GM12878 (cell line): ENCODE results near the gene TMEM236. TPM values are rescaled to one million over a fixed set of nuclear protein-coding genes. Genes with fewer than 3 reads are reported as not detected.

Experiments
- ATAC-seq: fragments of 200-7000 bp; cut with Tn5 transposase; 3 replicates; pipeline ENCODE4 v1.9.1; 2020; ENCODE audit warnings: mild to moderate bottlenecking, moderate library complexity
- BruUV-seq: library from RNA; stranded (reverse); fragments of 400-500 nt; replicated peaks from 2 replicates; lab custom pipeline; 2021; lab: Mats Ljungman, UMichigan
- CTCF ChIA-PET: fragments of 300-600 bp; sonication (Branson Sonifier 250); formaldehyde crosslinking; extraction: SDS; loops from one replicate; lab custom pipeline; 2021; ENCODE audit warnings: inconsistent platforms; lab: Yijun Ruan, JAX
- POLR2A ChIA-PET: fragments of 350-600 bp; formaldehyde crosslinking; extraction: SDS; loops from one replicate; lab custom pipeline; 2021; ENCODE audit warnings: inconsistent platforms; lab: Charles Lee
- RAD21 ChIA-PET: fragments of 300-600 bp; sonication (Branson Sonifier 250); formaldehyde crosslinking; loops from one replicate; lab custom pipeline; 2023; ENCODE audit warnings: antibody characterized with exemption; ENCODE audit not compliant: unreplicated experiment; lab: Charles Lee
- SMC1A ChIA-PET: fragments of 300-600 bp; sonication (Branson Sonifier 250); formaldehyde crosslinking; loops from one replicate; lab custom pipeline; 2023; ENCODE audit not compliant: unreplicated experiment, uncharacterized antibody; lab: Charles Lee
- DNase-seq: peaks from one replicate; pipeline ENCODE4 v3.0.0-alpha.2; 2011; ENCODE audit warnings: low read depth, low spot score
- FAIRE-seq: peaks from 3 replicates; lab custom pipeline; 2011; peaks lifted over from hg19 to GRCh38; lab: Jason Lieb, UNC
- H2AFZ ChIP-seq: 2 replicates; pipeline ENCODE4 v1.6.0; 2011; ENCODE audit warnings: low read depth, low read length, control low read depth; ENCODE audit not compliant: control insufficient read depth
- H3K27ac ChIP-seq: 2 replicates; pipeline ENCODE4 v1.5.1; 2011; ENCODE audit warnings: control low read depth; ENCODE audit not compliant: control insufficient read depth, insufficient read depth
- H3K27me3 ChIP-seq, 2 experiments: replicated peaks in 1 of 2; 2 replicates each; pipeline versions ENCODE4 v1.6.0 to v1.6.1; 2011; ENCODE audit warnings: low read length in 1 of 2; ENCODE audit not compliant: control insufficient read depth in 2 of 2, insufficient read depth in 2 of 2
- H3K36me3 ChIP-seq, 2 experiments: 2 replicates each; pipeline ENCODE4 v1.5.1; 2011; ENCODE audit warnings: low read length in 1 of 2; ENCODE audit not compliant: control insufficient read depth in 2 of 2, insufficient read depth in 2 of 2
- H3K4me1 ChIP-seq: 2 replicates; pipeline ENCODE4 v1.6.1; 2011; ENCODE audit warnings: mild to moderate bottlenecking, low read length, moderate library complexity, mixed read lengths; ENCODE audit not compliant: control insufficient read depth, insufficient read depth
- H3K4me2 ChIP-seq: 2 replicates; pipeline ENCODE4 v1.6.0; 2011; ENCODE audit warnings: control low read depth; ENCODE audit not compliant: control insufficient read depth, insufficient read depth
- H3K4me3 ChIP-seq: fragments of 200-600 bp; sonication (generic); 2 replicates; pipeline ENCODE4 v1.5.1; 2016
- H3K79me2 ChIP-seq: 2 replicates; pipeline ENCODE4 v1.6.0; 2011; ENCODE audit warnings: low read length; ENCODE audit not compliant: control insufficient read depth, insufficient read depth
- H3K9ac ChIP-seq: 2 replicates; pipeline ENCODE4 v1.8.0; 2011; ENCODE audit warnings: low read length, control low read depth, mixed read lengths; ENCODE audit not compliant: control insufficient read depth, insufficient read depth
- H3K9me3 ChIP-seq: replicated peaks from 3 replicates; pipeline ENCODE4 v1.5.1; 2011; ENCODE audit warnings: mild to moderate bottlenecking, low read length; ENCODE audit not compliant: control insufficient read depth, insufficient read depth
- H4K20me1 ChIP-seq: 2 replicates; pipeline ENCODE4 v1.6.0; 2011; ENCODE audit not compliant: control insufficient read depth, insufficient read depth
- CHD2 ChIP-seq: IDR thresholded peaks from 2 replicates; pipeline ENCODE4 v1.6.1; 2011; ENCODE audit warnings: low read depth, low read length, improper control_type of control experiment, borderline replicate concordance
- E2F4 ChIP-seq: IDR thresholded peaks from 2 replicates; pipeline ENCODE4 v1.6.1; 2012; ENCODE audit warnings: low read depth, low read length, improper control_type of control experiment
- FOXM1 ChIP-seq: IDR thresholded peaks from 2 replicates; pipeline ENCODE4 v1.6.1; 2012; ENCODE audit warnings: low read depth, mild to moderate bottlenecking, inconsistent platforms, low read length, moderate library complexity
- NFXL1 ChIP-seq: fragments of 450-650 bp; IDR thresholded peaks from 2 replicates; pipeline ENCODE4 v1.6.1; 2017; ENCODE audit warnings: antibody characterized with exemption, mild to moderate bottlenecking, borderline replicate concordance
- PBX3 ChIP-seq: IDR thresholded peaks from 2 replicates; pipeline ENCODE4 v1.6.1; 2011; ENCODE audit warnings: mild to moderate bottlenecking, low read depth, low read length, moderate library complexity; ENCODE audit not compliant: insufficient replicate concordance
- POLR2A ChIP-seq: IDR thresholded peaks from 2 replicates; pipeline ENCODE4 v1.6.1; 2011; ENCODE audit warnings: low read depth, mild to moderate bottlenecking, low read length
- RBBP5 ChIP-seq: fragments of 200-600 bp; sonication (generic); conservative IDR thresholded peaks from 2 replicates; pipeline ENCODE4 v1.6.1; 2016
- SP1 ChIP-seq: IDR thresholded peaks from one replicate; pipeline ENCODE4 v1.6.1; 2011; ENCODE audit warnings: low read depth, low read length
- STAT1 ChIP-seq: fragments of 450-650 bp; conservative IDR thresholded peaks from 2 replicates; pipeline ENCODE4 v1.6.1; 2014; ENCODE audit warnings: antibody characterized with exemption, mild to moderate bottlenecking
- SUZ12 ChIP-seq: fragments of 200-600 bp; sonication (generic); IDR thresholded peaks from one replicate; pipeline ENCODE4 v1.6.1; 2018; ENCODE audit warnings: antibody characterized with exemption, mild to moderate bottlenecking; ENCODE audit not compliant: unreplicated experiment
- WGBS: methylation state at CpG from one replicate; pipeline ENCODE4 v1.1.6; 2016; ENCODE audit warnings: low lambda C conversion rate; ENCODE audit not compliant: insufficient replicate concordance, insufficient coverage; ENCODE audit errors: missing lambda C conversion rate; 5-methylcytosine and 5-hydroxymethylcytosine counted together
- in situ Hi-C: fragments of 300-500 bp; cut with MboI; formaldehyde crosslinking; loops from 9 replicates; pipeline ENCODE4 v1.14.3; 2018; ENCODE audit warnings: mixed read lengths
- intact Hi-C: fragments of 100-400 bp; cut with micrococcal nuclease; formaldehyde crosslinking; loops from one replicate; pipeline ENCODE4 v1.14.2; 2022; ENCODE audit not compliant: unreplicated experiment
- polyA plus RNA-seq, 11 experiments: library from polyadenylated mRNA; depleted of rRNA in 4 of 11; unstranded in 6 of 11; stranded (reverse) in 5 of 11; fragments of >200 nt; fragmentation: Nextera tagmentation in 4 of 11; fragmentation: Illumina TruSeq in 1 of 11; extraction: Ambion mirVana in 4 of 11; extraction: Trizol in 1 of 11; gene quantifications; 1 replicate in 1 of 11; 2 replicates in 10 of 11; pipeline versions ENCODE4 v1.2.1 to v1.2.3, GENCODE V29; 2011 to 2016; ENCODE audit warnings: inconsistent platforms in 2 of 11, missing spikeins in 2 of 11, low read depth in 1 of 11
- total RNA-seq, 4 experiments: library from RNA; depleted of rRNA in 3 of 4; stranded (reverse); fragments of >200 nt in 3 of 4; fragmentation: Illumina TruSeq in 1 of 4; extraction: Trizol in 1 of 4; gene quantifications; 2 replicates each; pipeline versions ENCODE4 v1.2.1 to v1.2.3, GENCODE V29; 2013 to 2021
- TF ChIP-seq, protein P1 (sequence below): IDR thresholded peaks from 2 replicates; pipeline ENCODE4 v1.6.1; 2012; ENCODE audit warnings: improper control_type of control experiment, low read depth, low read length; ENCODE audit not compliant: insufficient replicate concordance

The TMEM236 gene
- total and polyA plus RNA-seq, 10 of the 15 experiments (the other 5 are each of a cell fraction or from before 2014, with no cell fraction given) = 0.03 TPM; not detected in 9

DNA sequence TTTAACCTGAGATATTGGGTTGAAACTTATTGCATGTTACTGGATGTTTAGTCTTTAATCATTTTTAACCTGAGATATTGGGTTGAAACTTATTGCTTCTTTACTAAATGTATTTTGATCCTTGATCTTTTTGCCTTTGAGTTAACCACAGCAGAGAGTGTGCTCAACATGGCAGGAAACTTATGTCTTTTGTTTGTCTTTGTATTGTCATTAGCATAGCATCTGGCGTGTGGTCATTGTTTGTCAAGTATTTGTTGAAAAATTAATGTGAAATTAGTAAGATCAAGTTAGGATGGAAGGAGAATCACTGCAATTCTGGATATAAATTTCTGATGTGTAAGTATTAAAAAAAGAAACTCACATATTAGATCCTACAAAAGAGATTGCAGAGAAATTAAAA lies 65.3 kb downstream of the TMEM236 start:
- intact Hi-C loops (no loop called here), in situ Hi-C loops (no loop called here)
- DNase-seq (no peak), FAIRE-seq (no peak), ATAC-seq (no peak)
- H3K79me2 ChIP-seq = no peaks in the 10 kb centered on the region
- ChIA-PET SMC1A (no interaction called here), CTCF (no interaction called here), RAD21 (no interaction called here), POLR2A (no interaction called here)
- no peak overlapping the region for H3K27ac ChIP-seq
- H3K27me3 ChIP-seq = no peaks in the 10 kb centered on the region; a peak in 1 of 4 replicates
- H3K4me3 ChIP-seq = no peak overlapping the region
- H3K9ac ChIP-seq = no peak overlapping the region
- WGBS = 74% methylated on average over 1 of the region's 1 CpG
- no peaks in the 10 kb centered on the region for H3K9me3 ChIP-seq
- no peaks in the 10 kb centered on the region for H3K4me1 ChIP-seq
- BruUV-seq = no TSS peak
- H2AFZ ChIP-seq = no peak overlapping the region
- no peaks in the 10 kb centered on the region for H3K36me3 ChIP-seq
- no peaks in the 10 kb centered on the region for H4K20me1 ChIP-seq
- TF ChIP-seq POLR2A = no peak
- no peak for TF ChIP-seq CHD2
- TF ChIP-seq NFXL1 = no peak
- no peak for TF ChIP-seq RBBP5
- no peak for TF ChIP-seq E2F4
- no peak overlapping the region for H3K4me2 ChIP-seq

- RAD21 ChIA-PET = no interaction called here
- 2% methylated on average over 3 of the region's 3 CpGs for WGBS
- Histone ChIP-seq H3K27ac (no peak overlapping the region), H3K4me1 (no peaks in the 10 kb centered on the region), H3K36me3 (no peaks in the 10 kb centered on the region), H3K79me2 (no peaks in the 10 kb centered on the region), H3K4me3 (no peak overlapping the region), H2AFZ (no peak overlapping the region), H3K9me3 (no peaks in the 10 kb centered on the region), H4K20me1 (no peaks in the 10 kb centered on the region), H3K27me3 (no peaks in the 10 kb centered on the region; a peak in 1 of 4 replicates), H3K9ac (no peak overlapping the region), H3K4me2 (no peak overlapping the region)
- in situ Hi-C loops = no loop called here
- POLR2A ChIA-PET = no interaction called here
- SMC1A ChIA-PET = no interaction called here
- CTCF ChIA-PET = no interaction called here
- no peak for ATAC-seq
- FAIRE-seq = no peak
- no peak for DNase-seq
- no TSS peak for BruUV-seq
- intact Hi-C loops = no loop called here
- TF ChIP-seq, protein P1, sequence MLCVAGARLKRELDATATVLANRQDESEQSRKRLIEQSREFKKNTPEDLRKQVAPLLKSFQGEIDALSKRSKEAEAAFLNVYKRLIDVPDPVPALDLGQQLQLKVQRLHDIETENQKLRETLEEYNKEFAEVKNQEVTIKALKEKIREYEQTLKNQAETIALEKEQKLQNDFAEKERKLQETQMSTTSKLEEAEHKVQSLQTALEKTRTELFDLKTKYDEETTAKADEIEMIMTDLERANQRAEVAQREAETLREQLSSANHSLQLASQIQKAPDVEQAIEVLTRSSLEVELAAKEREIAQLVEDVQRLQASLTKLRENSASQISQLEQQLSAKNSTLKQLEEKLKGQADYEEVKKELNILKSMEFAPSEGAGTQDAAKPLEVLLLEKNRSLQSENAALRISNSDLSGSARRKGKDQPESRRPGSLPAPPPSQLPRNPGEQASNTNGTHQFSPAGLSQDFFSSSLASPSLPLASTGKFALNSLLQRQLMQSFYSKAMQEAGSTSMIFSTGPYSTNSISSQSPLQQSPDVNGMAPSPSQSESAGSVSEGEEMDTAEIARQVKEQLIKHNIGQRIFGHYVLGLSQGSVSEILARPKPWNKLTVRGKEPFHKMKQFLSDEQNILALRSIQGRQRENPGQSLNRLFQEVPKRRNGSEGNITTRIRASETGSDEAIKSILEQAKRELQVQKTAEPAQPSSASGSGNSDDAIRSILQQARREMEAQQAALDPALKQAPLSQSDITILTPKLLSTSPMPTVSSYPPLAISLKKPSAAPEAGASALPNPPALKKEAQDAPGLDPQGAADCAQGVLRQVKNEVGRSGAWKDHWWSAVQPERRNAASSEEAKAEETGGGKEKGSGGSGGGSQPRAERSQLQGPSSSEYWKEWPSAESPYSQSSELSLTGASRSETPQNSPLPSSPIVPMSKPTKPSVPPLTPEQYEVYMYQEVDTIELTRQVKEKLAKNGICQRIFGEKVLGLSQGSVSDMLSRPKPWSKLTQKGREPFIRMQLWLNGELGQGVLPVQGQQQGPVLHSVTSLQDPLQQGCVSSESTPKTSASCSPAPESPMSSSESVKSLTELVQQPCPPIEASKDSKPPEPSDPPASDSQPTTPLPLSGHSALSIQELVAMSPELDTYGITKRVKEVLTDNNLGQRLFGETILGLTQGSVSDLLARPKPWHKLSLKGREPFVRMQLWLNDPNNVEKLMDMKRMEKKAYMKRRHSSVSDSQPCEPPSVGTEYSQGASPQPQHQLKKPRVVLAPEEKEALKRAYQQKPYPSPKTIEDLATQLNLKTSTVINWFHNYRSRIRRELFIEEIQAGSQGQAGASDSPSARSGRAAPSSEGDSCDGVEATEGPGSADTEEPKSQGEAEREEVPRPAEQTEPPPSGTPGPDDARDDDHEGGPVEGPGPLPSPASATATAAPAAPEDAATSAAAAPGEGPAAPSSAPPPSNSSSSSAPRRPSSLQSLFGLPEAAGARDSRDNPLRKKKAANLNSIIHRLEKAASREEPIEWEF = no peak
- TF ChIP-seq SP1 (no peak), FOXM1 (no peak), PBX3 (no peak), STAT1 (no peak), SUZ12 (no peak)
Measured at GRCh38 chr10:17817790-17818189, 65.8 kb downstream of the TMEM236 start.
